HCT116 (cell line): ENCODE results near the gene EEF1AKMT2. TPM values are rescaled to one million over a fixed set of nuclear protein-coding genes. Genes with fewer than 3 reads are reported as not detected.
A peak's percentile ranks its signal among the peaks of the same experiment; 100 is the strongest.

Experiments used
- ATAC-seq: fragments of 200-7000 bp; cut with Tn5 transposase; 2 replicates; pipeline ENCODE4 v1.9.1; 2020; ENCODE audit warnings: mild to moderate bottlenecking, moderate library complexity
- BruUV-seq: library from RNA; stranded (reverse); fragments of 400-500 nt; replicated peaks from 2 replicates; lab custom pipeline; 2021; lab: Mats Ljungman, UMichigan
- CTCF ChIA-PET: fragments of 300-600 bp; sonication (Branson Sonifier 250); formaldehyde crosslinking; loops from one replicate; lab custom pipeline; 2021; ENCODE audit warnings: antibody characterized with exemption; lab: Charles Lee
- POLR2A ChIA-PET: fragments of 300-600, 350-600 bp; sonication (Branson Sonifier 250); formaldehyde crosslinking; loops from one replicate; lab custom pipeline; 2021; ENCODE audit warnings: antibody characterized with exemption; lab: Charles Lee
- RAD21 ChIA-PET, 2 experiments: fragments of 300-600 bp; sonication (Branson Sonifier 250); formaldehyde crosslinking; loops; one replicate each; lab custom pipeline; 2023; ENCODE audit warnings: low total read pairs in 2 of 2; ENCODE audit not compliant: uncharacterized antibody in 2 of 2, unreplicated experiment in 2 of 2, low non-redundant PET in 1 of 2; lab: Charles Lee
- DNase-seq: peaks from one replicate; pipeline ENCODE4 v3.0.0-alpha.2; 2010; ENCODE audit warnings: low read depth, low spot score
- H2AFZ ChIP-seq: fragments of 200-600 bp; shearing (Covaris generic), sonication (generic); 2 replicates; pipeline ENCODE4 v1.6.1; 2017; ENCODE audit warnings: low read depth, mixed run types, mixed read lengths, antibody characterized with exemption, low read length; ENCODE audit not compliant: poor library complexity, severe bottlenecking
- H3K27ac ChIP-seq: 2 replicates; pipeline ENCODE4 v1.5.1; 2012; ENCODE audit warnings: low read depth, low read length
- H3K27me3 ChIP-seq: fragments of 200-600 bp; sonication (generic); 2 replicates; pipeline ENCODE4 v1.6.1; 2016; ENCODE audit warnings: mixed run types, low read length, mixed read lengths; ENCODE audit not compliant: insufficient read depth
- H3K36me3 ChIP-seq, 2 experiments: fragments of 200-500 bp in 1 of 2; fragments of 200-600 bp in 1 of 2; sonication (Bioruptor generic) in 1 of 2; sonication (generic) in 1 of 2; 2 replicates each; pipeline versions ENCODE4 v1.5.1 to v1.6.1; 2014 to 2016; ENCODE audit warnings: low read length in 2 of 2, inconsistent platforms in 1 of 2, mixed read lengths in 1 of 2, mixed run types in 1 of 2; ENCODE audit not compliant: insufficient read depth in 2 of 2, control insufficient read depth in 1 of 2
- H3K4me1 ChIP-seq, 2 experiments: fragments of 200-600 bp in 1 of 2; sonication (generic) in 1 of 2; 2 replicates each; pipeline versions ENCODE4 v1.5.1 to v1.6.1; 2012 to 2017; ENCODE audit warnings: low read length in 2 of 2, inconsistent platforms in 1 of 2, mild to moderate bottlenecking in 1 of 2, mixed read lengths in 1 of 2, mixed run types in 1 of 2, moderate library complexity in 1 of 2; ENCODE audit not compliant: insufficient read depth in 2 of 2, control insufficient read depth in 1 of 2
- H3K4me2 ChIP-seq: fragments of 200-600 bp; sonication (generic); 2 replicates; pipeline ENCODE4 v1.6.1; 2017; ENCODE audit warnings: mixed run types, low read length, mixed read lengths
- H3K4me3 ChIP-seq, 2 experiments: fragments of 200-600 bp in 1 of 2; sonication (generic) in 1 of 2; replicated peaks in 1 of 2; 2 replicates each; pipeline ENCODE4 v1.5.1; 2011 to 2016; ENCODE audit warnings: low read length in 2 of 2, control low read depth in 1 of 2, low read depth in 1 of 2, mild to moderate bottlenecking in 1 of 2, mixed read lengths in 1 of 2, mixed run types in 1 of 2
- H3K79me2 ChIP-seq: fragments of 200-600 bp; sonication (generic); 2 replicates; pipeline ENCODE4 v1.6.1; 2017; ENCODE audit warnings: mild to moderate bottlenecking, mixed run types, low read length, moderate library complexity, mixed read lengths; ENCODE audit not compliant: insufficient read depth
- H3K9ac ChIP-seq: fragments of 200-600 bp; sonication (generic); 2 replicates; pipeline ENCODE4 v1.6.1; 2016; ENCODE audit warnings: low read length, mixed read lengths
- H3K9me2 ChIP-seq: fragments of 200-600 bp; sonication (generic), shearing (Covaris generic); 2 replicates; pipeline ENCODE4 v1.6.1; 2017; ENCODE audit warnings: mixed run types, mild to moderate bottlenecking, moderate library complexity; ENCODE audit not compliant: insufficient read depth
- H3K9me3 ChIP-seq, 2 experiments: fragments of 200-500 bp in 1 of 2; fragments of 200-600 bp in 1 of 2; sonication (Bioruptor generic) in 1 of 2; sonication (generic) in 1 of 2; 2 replicates each; pipeline ENCODE4 v1.6.1; 2014 to 2017; ENCODE audit warnings: low read length in 2 of 2, mixed read lengths in 2 of 2, inconsistent platforms in 1 of 2, low read depth in 1 of 2, mild to moderate bottlenecking in 1 of 2, mixed run types in 1 of 2, moderate library complexity in 1 of 2; ENCODE audit not compliant: control insufficient read depth in 1 of 2, insufficient read depth in 1 of 2
- H4K20me1 ChIP-seq: fragments of 200-600 bp; sonication (generic), shearing (Covaris generic); 2 replicates; pipeline ENCODE4 v1.6.1; 2017; ENCODE audit warnings: mixed run types, mild to moderate bottlenecking, moderate library complexity; ENCODE audit not compliant: insufficient read depth
- ATF3 ChIP-seq: IDR thresholded peaks from 2 replicates; pipeline ENCODE4 v1.6.1; 2012
- CBX3 ChIP-seq: IDR thresholded peaks from 2 replicates; pipeline ENCODE4 v1.6.1; 2012; ENCODE audit warnings: low read depth
- CEBPB ChIP-seq: IDR thresholded peaks from 2 replicates; pipeline ENCODE4 v1.6.1; 2012; ENCODE audit warnings: low read depth
- CTCF ChIP-seq, 3 experiments: fragments of 200-600 bp in 1 of 3; sonication (generic) in 1 of 3; IDR thresholded peaks in 2 of 3; conservative IDR thresholded peaks in 1 of 3; 2 replicates each; pipeline ENCODE4 v1.5.1; 2012 to 2017; ENCODE audit warnings: low read depth in 2 of 3, low read length in 2 of 3, antibody characterized with exemption in 1 of 3, borderline replicate concordance in 1 of 3, control low read depth in 1 of 3, mild to moderate bottlenecking in 1 of 3, mixed read lengths in 1 of 3, mixed run types in 1 of 3, moderate library complexity in 1 of 3; ENCODE audit not compliant: insufficient read depth in 1 of 3
- EGR1 ChIP-seq: IDR thresholded peaks from 2 replicates; pipeline ENCODE4 v1.6.1; 2012; ENCODE audit warnings: low read depth
- EZH2phosphoT487 ChIP-seq: fragments of 200-600 bp; IDR thresholded peaks from 2 replicates; pipeline ENCODE4 v1.6.1; 2018; ENCODE audit warnings: antibody characterized with exemption, borderline replicate concordance
- MAX ChIP-seq: IDR thresholded peaks from 2 replicates; pipeline ENCODE4 v1.6.1; 2012
- POLR2AphosphoS5 ChIP-seq: IDR thresholded peaks from 2 replicates; pipeline ENCODE4 v1.6.1; 2011; ENCODE audit warnings: mild to moderate bottlenecking, low read depth, low read length, moderate library complexity
- SP1 ChIP-seq: IDR thresholded peaks from 2 replicates; pipeline ENCODE4 v1.6.1; 2012; ENCODE audit warnings: low read depth
- YY1 ChIP-seq: IDR thresholded peaks from 2 replicates; pipeline ENCODE4 v1.6.1; 2011; ENCODE audit warnings: low read length, low read depth, moderate library complexity, mild to moderate bottlenecking; ENCODE audit not compliant: insufficient replicate concordance; ENCODE audit errors: extremely low read depth
- ZBTB33 ChIP-seq: IDR thresholded peaks from 2 replicates; pipeline ENCODE4 v1.6.1; 2011; ENCODE audit warnings: mild to moderate bottlenecking, low read length, moderate library complexity; ENCODE audit not compliant: insufficient replicate concordance; ENCODE audit errors: extremely low read depth
- intact Hi-C: fragments of 100-400 bp; cut with micrococcal nuclease; formaldehyde crosslinking; loops from 2 replicates; pipeline ENCODE4 v1.10.0; 2022
- total RNA-seq: library from RNA; stranded (reverse); gene quantifications from one replicate; pipeline ENCODE4 v1.2.1, GENCODE V29; 2021; ENCODE audit not compliant: unreplicated experiment

The EEF1AKMT2 gene
- total RNA-seq, 1 experiment from 2014 or later: 39.6 TPM

GRCh38 chr10:124736491-124737136, 55.1 kb downstream of the EEF1AKMT2 start:
- Histone ChIP-seq H4K20me1 (no peaks in the 10 kb centered on the region), H3K4me1 (peaks cover 12 to 23% of the 10 kb centered on the region in 2 experiments), H3K9ac (no peak overlapping the region), H3K79me2 (peaks cover 24% of the 10 kb centered on the region; the same call in 1 of the 2 replicates), H3K4me2 (peak overlapping the region; percentile 4; the same call in 1 of the 2 replicates), H3K27ac (peak overlapping the region; percentile 4; the same call in 1 of the 2 replicates), H3K4me3 (no peak overlapping the region), H3K36me3 (no peaks in the 10 kb centered on the region), H3K9me2 (no peaks in the 10 kb centered on the region), H3K9me3 (no peaks in the 10 kb centered on the region), H2AFZ (no peak overlapping the region)
- RAD21 ChIA-PET: no interaction called here
- ATAC-seq (peak; percentile 51; the same call in 1 of the 2 replicates), DNase-seq (no peak)
- intact Hi-C loops: no loop called here
- no TSS peak for BruUV-seq
- CTCF ChIA-PET: interaction anchor here (1.5 kb wide), 1 partner anchor 18 kb away, joined by 5 read pairs; no protein-coding TSS in a partner anchor
- POLR2A ChIA-PET: interaction anchor here (0.5 kb wide), 1 partner anchor 217 kb away, joined by 5 read pairs; no protein-coding TSS in a partner anchor
- no peak for TF ChIP-seq EGR1
- TF ChIP-seq CTCF (IDR thresholded peaks at IDR 0.05 in 2 of 3, conservative IDR thresholded peaks at IDR 0.05 in 1 of 3; ENCODE audit: borderline replicate concordance in 1 of 3, insufficient read depth in 1 of 3, low read depth in 2 of 3, low read length in 2 of 3): no peak
- TF ChIP-seq YY1: no peak
- TF ChIP-seq POLR2AphosphoS5: no peak
- TF ChIP-seq SP1: 0 out of 2 replicates have a peak, but pooled peaks have one; percentile 31
- TF ChIP-seq ZBTB33: no peak
- TF ChIP-seq EZH2phosphoT487: no peak
- TF ChIP-seq CEBPB: no peak
- no peak for TF ChIP-seq ATF3
- TF ChIP-seq CBX3: no peak
- peak; percentile 70; the same call in 1 of the 2 replicates for TF ChIP-seq MAX
- TF ChIP-seq, all 23 proteins: peak for 2
- no peaks in the 10 kb centered on the region for H3K27me3 ChIP-seq
